NCI-H345 (cell line): ENCODE measurements around the gene ZBP1.

Experiments
- DNase-seq: peaks from one replicate; lab custom pipeline; 2025; lab: John Stamatoyannopoulos, UW

The ZBP1 gene

DNA sequence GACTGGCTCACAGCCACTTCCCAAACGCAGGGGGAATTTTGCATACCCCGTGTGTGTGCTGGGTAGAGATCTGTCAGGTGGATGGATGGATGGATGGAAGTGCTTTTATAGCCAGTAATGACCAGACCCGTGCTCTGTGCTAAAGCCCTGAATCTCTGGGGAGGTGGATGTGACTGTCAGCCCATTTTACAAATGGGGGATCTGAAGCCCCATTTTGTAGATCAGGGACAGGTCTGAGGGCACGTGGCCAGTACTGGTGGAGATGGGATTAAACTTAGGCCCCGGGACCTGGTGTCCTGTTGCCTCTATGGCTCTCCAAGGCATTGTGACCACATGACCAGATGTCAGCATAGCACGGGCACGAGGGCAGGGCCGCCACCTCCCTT is 38.2 kb upstream of the ZBP1 start:
- no peak for DNase-seq

- no peak for DNase-seq
Observed at GRCh38 chr20:57657535-57658446, 37.6 kb upstream of the ZBP1 start.

GRCh38 chr20:57656821-57657534 is 36.8 kb upstream of the ZBP1 start:
- no peak for DNase-seq

- no peak for DNase-seq
Observed at GRCh38 chr20:57656252-57656820, 36.1 kb upstream of the ZBP1 start.

DNA sequence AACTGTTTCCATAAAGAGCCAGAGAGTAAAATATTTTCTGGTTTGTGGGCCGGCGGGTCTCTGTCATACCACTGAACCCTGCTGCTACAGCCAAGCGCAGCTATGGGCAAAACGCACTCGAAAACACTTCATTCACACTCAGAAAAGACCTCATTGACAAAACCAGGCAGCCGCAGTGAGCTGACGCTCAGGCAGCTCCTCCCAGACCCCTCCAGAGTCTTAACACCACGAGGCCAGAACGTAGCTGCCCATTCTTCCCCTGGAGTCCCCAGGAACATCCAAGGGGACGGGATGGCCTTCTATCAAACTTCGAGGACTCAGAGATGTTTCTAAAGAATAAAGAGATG is 35.6 kb upstream of the ZBP1 start:
- DNase-seq: no peak

GRCh38 chr20:57654998-57655808 is 35.0 kb upstream of the ZBP1 start:
- DNase-seq: no peak

DNA sequence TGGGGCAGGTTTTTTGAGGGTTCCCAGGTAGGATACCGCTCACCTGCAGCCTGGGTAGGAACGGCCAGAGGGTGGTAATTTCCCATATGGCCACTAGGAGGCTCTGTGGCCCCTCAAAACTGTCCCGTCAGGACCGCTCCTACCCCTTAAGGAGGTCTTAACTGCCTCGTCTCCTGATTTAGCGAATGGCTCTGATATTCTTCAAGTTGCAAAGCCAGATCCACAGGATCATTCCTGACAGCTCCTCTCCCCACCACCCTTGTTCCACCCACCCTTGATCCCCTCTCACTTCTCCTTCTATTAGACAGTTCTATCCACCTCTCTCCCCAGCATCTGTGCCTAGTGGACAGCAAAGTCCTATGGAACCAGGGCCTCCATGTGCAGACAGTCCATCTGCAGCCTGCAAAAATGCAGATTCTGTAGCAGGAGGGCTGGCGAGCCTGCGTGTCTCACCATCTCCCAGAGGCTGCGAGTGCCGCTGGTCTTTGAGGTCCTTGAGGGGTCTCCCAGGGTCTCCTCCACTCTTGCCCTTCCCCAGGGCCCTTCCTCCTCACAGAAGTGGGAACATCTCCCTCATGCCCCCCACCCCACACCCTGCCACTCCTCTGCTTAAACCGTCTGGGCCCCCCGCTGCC is 34.3 kb upstream of the ZBP1 start:
- peak; percentile 10 for DNase-seq

DNA sequence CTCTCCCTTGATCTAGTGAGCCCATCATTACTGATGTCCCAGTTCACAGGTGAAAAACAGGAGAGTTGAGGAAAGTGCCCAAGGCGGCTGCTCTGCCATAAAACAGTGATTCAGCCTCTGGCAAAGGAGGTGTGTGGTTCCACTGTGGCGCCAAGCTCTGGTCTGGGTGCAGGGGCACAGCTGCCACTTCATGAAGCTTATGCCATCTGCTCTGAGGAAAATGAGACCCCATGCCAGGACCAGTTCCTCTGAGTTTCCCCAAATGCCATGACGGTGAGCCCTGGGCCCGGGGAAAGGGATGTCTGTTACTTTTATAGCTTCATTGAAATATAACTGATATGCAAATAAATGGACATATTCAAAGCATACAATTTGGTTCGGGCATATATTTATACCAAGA is 33.7 kb upstream of the ZBP1 start:
- DNase-seq: no peak

GRCh38 chr20:57653546-57653900 is 33.3 kb upstream of the ZBP1 start:
- no peak for DNase-seq

GRCh38 chr20:57652606-57653545 is 32.6 kb upstream of the ZBP1 start:
- DNase-seq: no peak

DNA sequence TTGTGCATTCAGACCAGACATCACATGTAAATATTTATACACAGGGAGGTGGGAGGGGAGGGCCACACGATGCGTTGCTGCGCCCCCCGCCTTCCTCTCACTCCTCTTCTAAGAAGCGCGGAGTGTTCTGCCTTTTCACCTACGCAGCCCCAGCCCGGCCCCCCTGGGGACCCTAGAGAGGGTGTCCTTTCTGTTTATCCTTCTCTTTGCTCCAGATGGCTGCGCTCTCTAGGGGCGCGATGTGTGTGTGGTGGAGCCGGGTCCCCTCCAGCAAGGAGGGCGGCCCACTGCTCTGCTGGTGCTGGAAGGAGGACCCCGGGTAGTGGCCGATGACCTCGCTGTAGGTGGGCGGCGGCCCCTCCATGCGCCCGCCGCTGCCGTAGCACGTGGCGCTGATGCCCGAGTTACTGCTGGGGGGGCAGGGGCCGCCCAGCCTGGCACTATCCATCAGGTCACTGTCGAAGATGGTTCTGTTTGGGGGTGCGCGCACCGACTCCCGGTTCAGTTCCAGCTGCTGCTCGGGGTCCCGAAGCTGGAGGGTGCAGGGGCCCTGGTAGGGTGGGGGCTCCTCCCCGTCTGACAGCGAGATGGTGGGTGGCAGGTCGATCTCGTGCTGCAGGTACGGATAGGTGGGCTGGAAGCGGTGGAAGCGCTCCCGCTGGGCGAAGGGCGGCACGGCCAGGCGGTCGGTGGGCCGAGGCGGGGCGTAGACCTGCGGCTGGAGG is 31.8 kb upstream of the ZBP1 start:
- DNase-seq: no peak

GRCh38 chr20:57650756-57651483 is 30.7 kb upstream of the ZBP1 start:
- DNase-seq: no peak

DNA sequence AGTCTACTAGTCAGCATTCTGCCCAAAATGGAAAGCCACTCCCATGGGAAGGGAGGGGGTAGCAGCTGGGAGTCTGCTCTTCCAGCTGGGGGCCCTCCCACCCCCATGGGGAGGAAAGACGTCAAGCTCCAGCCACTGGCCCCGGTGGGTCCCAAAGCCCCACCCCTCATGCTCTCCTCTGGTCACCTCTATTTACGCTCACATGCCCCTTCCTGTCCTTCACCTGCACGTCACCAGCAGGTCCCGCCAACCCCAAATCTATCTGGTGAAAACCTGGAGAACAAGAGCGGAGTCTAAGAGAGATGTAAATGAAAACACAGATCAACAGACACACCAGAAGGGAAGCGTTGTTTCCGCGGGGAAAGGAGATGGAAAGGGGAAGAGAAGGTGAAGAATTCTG is 30.0 kb upstream of the ZBP1 start:
- no peak for DNase-seq

- DNase-seq: no peak
Observed at GRCh38 chr20:57649617-57650015, 29.4 kb upstream of the ZBP1 start.

- DNase-seq: no peak
Observed at GRCh38 chr20:57648878-57649616, 28.8 kb upstream of the ZBP1 start.

DNA sequence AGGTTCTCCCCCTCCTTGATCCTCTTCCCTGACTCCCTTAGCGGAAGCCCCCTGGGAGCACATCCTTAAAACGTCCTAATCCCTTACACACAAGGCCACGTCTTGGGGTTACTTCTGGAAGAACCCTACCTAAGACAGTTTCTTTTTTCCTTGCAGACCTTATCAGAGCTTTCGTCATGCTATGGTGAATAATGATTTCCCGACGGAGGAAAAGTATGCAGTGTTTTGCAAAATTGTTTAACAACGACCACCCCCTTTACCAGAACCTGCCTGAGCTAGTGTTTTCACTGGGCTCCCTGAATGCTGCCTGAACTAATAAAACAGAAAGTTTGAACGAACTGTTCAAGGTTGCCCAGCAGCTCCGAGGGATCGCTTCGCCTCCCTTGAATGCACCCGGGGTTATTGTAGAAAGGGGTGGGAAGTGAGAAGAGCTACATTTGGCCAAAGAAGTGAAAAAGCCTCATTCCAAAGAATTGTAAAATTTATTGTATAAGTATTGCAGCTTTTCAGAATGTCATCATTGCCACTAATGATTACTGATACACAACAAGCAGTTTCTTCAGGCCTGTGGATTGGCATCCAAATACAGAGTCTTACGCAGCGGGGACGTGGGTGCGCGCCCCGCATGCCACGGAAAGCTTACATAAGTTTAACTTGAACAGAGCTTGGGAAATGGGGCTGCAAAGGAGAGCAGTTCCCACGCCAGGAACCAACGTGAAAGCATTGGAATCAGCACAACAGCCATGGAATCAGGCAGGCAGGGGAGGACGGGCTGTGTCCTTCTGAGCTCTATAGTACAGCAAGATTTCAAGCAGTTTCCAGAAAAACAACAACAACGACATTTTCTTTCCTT is 27.9 kb upstream of the ZBP1 start:
- no peak for DNase-seq

DNA sequence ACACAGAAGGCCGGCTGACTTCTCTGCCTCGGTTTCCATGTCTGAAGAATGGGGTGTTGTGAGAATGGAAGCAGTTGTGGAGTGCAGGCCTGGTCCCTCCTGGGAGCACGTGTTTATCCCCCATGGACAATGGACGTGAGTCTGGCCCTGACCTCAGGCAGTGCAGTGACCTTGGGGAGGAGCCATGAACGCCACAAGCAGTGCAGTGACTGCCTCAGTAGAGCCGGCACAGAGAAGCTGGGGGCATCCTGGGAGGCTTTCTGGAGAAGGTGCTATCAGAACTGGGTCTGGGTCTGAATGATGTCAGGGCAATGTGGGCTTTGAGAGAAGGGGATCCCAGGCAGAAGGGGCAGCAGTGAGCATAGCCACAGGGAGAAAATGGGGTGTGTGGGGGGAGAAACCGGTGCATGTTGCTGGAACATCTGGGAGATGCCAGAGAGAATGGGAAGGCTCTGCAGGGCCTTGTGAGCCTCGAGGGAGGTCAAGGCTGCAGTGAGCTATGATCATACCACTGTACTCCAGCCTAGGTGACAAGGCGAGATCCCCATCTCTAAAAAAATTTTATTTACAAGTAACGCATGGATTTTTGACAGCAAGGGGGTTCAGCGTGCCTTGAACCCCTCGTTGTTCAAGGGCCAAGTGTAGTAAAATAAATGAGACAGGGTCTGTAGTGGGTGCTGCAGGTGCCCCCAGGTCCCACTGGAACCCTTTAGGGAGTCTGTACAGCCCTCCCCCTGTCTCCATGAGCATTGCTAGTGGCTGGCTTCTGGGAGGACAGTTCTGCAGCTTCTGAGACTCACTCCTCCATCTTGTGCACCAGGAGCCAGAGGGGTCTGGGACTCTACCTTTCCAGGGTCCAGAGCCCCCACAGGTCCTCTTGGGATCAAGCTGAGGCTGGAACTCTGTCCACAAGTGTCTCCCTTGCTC is 27.0 kb upstream of the ZBP1 start:
- no peak for DNase-seq
